GM12878 (cell line): Measurements from ENCODE around the gene TOE1. TPM values are rescaled to one million over a fixed set of nuclear protein-coding genes. Genes with fewer than 3 reads are reported as not detected.

Experiments
- BMI1 ChIP-seq: fragments of 450-650 bp; IDR thresholded peaks from 2 replicates; pipeline ENCODE4 v1.6.1; 2016; ENCODE audit warnings: mild to moderate bottlenecking, moderate library complexity, borderline replicate concordance
- CBX3 ChIP-seq: fragments of 200-600 bp; sonication (generic); IDR thresholded peaks from 2 replicates; pipeline ENCODE4 v1.6.1; 2016; ENCODE audit warnings: low read depth, borderline replicate concordance
- CBX5 ChIP-seq: sonication (generic); IDR thresholded peaks from 2 replicates; pipeline ENCODE4 v1.6.1; 2016; ENCODE audit warnings: low read depth, moderate library complexity, mild to moderate bottlenecking, inconsistent platforms
- CEBPB ChIP-seq, 2 experiments: fragments of 150-350 bp in 1 of 2; IDR thresholded peaks; 2 replicates each; pipeline ENCODE4 v1.6.1; 2012 to 2014; ENCODE audit warnings: low read depth in 2 of 2, low read length in 2 of 2, borderline replicate concordance in 1 of 2, inconsistent platforms in 1 of 2
- CHD4 ChIP-seq: fragments of 200-600 bp; sonication (generic); IDR thresholded peaks from 2 replicates; pipeline ENCODE4 v1.6.1; 2016; ENCODE audit warnings: mild to moderate bottlenecking
- DPF2 ChIP-seq: fragments of 450-650 bp; IDR thresholded peaks from 2 replicates; pipeline ENCODE4 v1.6.1; 2017; ENCODE audit warnings: mild to moderate bottlenecking
- ETV6 ChIP-seq, 2 experiments: fragments of 450-650 bp in 1 of 2; IDR thresholded peaks in 1 of 2; conservative IDR thresholded peaks in 1 of 2; 2 replicates each; pipeline ENCODE4 v1.6.1; 2014; ENCODE audit warnings: antibody characterized with exemption in 1 of 2, borderline replicate concordance in 1 of 2, low read depth in 1 of 2, mild to moderate bottlenecking in 1 of 2, moderate library complexity in 1 of 2
- EZH2 ChIP-seq: IDR thresholded peaks from 2 replicates; pipeline ENCODE4 v1.6.1; 2012; ENCODE audit warnings: low read depth, mild to moderate bottlenecking, control low read depth, inconsistent platforms, low read length, borderline replicate concordance; ENCODE audit not compliant: control insufficient read depth
- FOXK2 ChIP-seq: fragments of 450-650 bp; IDR thresholded peaks from 2 replicates; pipeline ENCODE4 v1.6.1; 2017; ENCODE audit warnings: mild to moderate bottlenecking, moderate library complexity
- HSF1 ChIP-seq: fragments of 150-350 bp; IDR thresholded peaks from 2 replicates; pipeline ENCODE4 v1.6.1; 2014; ENCODE audit warnings: mild to moderate bottlenecking, low read depth, low read length
- IKZF1 ChIP-seq: fragments of 450-650 bp; conservative IDR thresholded peaks from 2 replicates; pipeline ENCODE4 v1.6.1; 2017; ENCODE audit warnings: antibody characterized with exemption, mild to moderate bottlenecking
- NBN ChIP-seq: fragments of 450-650 bp; IDR thresholded peaks from 2 replicates; pipeline ENCODE4 v1.6.1; 2016
- NFYA ChIP-seq: IDR thresholded peaks from 2 replicates; pipeline ENCODE4 v1.6.1; 2011; ENCODE audit warnings: low read depth, mild to moderate bottlenecking, low read length, improper control_type of control experiment, borderline replicate concordance
- POLR2AphosphoS2 ChIP-seq: IDR thresholded peaks from 2 replicates; pipeline ENCODE4 v1.6.1; 2011; ENCODE audit warnings: low read depth, mild to moderate bottlenecking, low read length, improper control_type of control experiment, moderate library complexity
- POU2F2 ChIP-seq: IDR thresholded peaks from 3 replicates; pipeline ENCODE4 v1.6.1; 2011; ENCODE audit warnings: low read depth, mild to moderate bottlenecking, low read length, borderline replicate concordance
- SMAD1 ChIP-seq: fragments of 450-650 bp; IDR thresholded peaks from 2 replicates; pipeline ENCODE4 v1.6.1; 2018; ENCODE audit warnings: mild to moderate bottlenecking, low read depth; ENCODE audit not compliant: partially characterized antibody
- SMAD5 ChIP-seq: IDR thresholded peaks from 2 replicates; pipeline ENCODE4 v1.6.1; 2016; ENCODE audit warnings: antibody characterized with exemption, low read depth
- SREBF1 ChIP-seq: IDR thresholded peaks from 2 replicates; pipeline ENCODE4 v1.6.1; 2012; ENCODE audit warnings: mild to moderate bottlenecking, low read length
- SREBF2 ChIP-seq: IDR thresholded peaks from 2 replicates; pipeline ENCODE4 v1.6.1; 2012; ENCODE audit warnings: mild to moderate bottlenecking, low read length
- YBX1 ChIP-seq: fragments of 450-650 bp; IDR thresholded peaks from 2 replicates; pipeline ENCODE4 v1.6.1; 2016; ENCODE audit warnings: antibody characterized with exemption
- ZNF274 ChIP-seq: IDR thresholded peaks from one replicate; pipeline ENCODE4 v1.8.0; 2011; ENCODE audit not compliant: insufficient read length, insufficient read depth
- polyA plus RNA-seq, 11 experiments: library from polyadenylated mRNA; depleted of rRNA in 4 of 11; unstranded in 6 of 11; stranded (reverse) in 5 of 11; fragments of >200 nt; fragmentation: Nextera tagmentation in 4 of 11; fragmentation: Illumina TruSeq in 1 of 11; extraction: Ambion mirVana in 4 of 11; extraction: Trizol in 1 of 11; gene quantifications; 1 replicate in 1 of 11; 2 replicates in 10 of 11; pipeline versions ENCODE4 v1.2.1 to v1.2.3, GENCODE V29; 2011 to 2016; ENCODE audit warnings: inconsistent platforms in 2 of 11, missing spikeins in 2 of 11, low read depth in 1 of 11
- total RNA-seq, 4 experiments: library from RNA; depleted of rRNA in 3 of 4; stranded (reverse); fragments of >200 nt in 3 of 4; fragmentation: Illumina TruSeq in 1 of 4; extraction: Trizol in 1 of 4; gene quantifications; 2 replicates each; pipeline versions ENCODE4 v1.2.1 to v1.2.3, GENCODE V29; 2013 to 2021
- TF ChIP-seq, protein P1 (sequence below): fragments of 450-650 bp; IDR thresholded peaks from 2 replicates; pipeline ENCODE4 v1.6.1; 2017; ENCODE audit warnings: mild to moderate bottlenecking, low read depth, inconsistent platforms; ENCODE audit not compliant: poor library complexity, severe bottlenecking
- TF ChIP-seq, protein P2 (sequence below): fragments of 150-350 bp; IDR thresholded peaks from 2 replicates; pipeline ENCODE4 v1.6.1; 2016; ENCODE audit warnings: low read depth, low read length

The TOE1 gene
- total and polyA plus RNA-seq, 10 of the 15 experiments (the other 5 are each of a cell fraction or from before 2014, with no cell fraction given): 22.7 to 38.0 (median 33.3) TPM

- TF ChIP-seq EZH2 (no peak), BMI1 (no peak), CHD4 (no peak), NBN (peak; percentile 84), SREBF1 (no peak), SMAD1 (peak; percentile 40), POLR2AphosphoS2 (peak; percentile 50; the same call in 1 of the 2 replicates), CBX5 (no peak), DPF2 (no peak; the same call in 1 of the 2 replicates), FOXK2 (no peak), SREBF2 (no peak), SMAD5 (peak; percentile 20; the same call in 1 of the 2 replicates), POU2F2 (peak; percentile 77; the same call in 1 of the 3 replicates), ETV6 (conservative IDR thresholded peaks at IDR 0.05 in 1 of 2, IDR thresholded peaks at IDR 0.05 in 1 of 2; ENCODE audit: borderline replicate concordance in 1 of 2, low read depth in 1 of 2) (no peak; a peak in 1 of 4 replicates), IKZF1 (peak; percentile 81), CBX3 (no peak), CEBPB (IDR thresholded peaks at IDR 0.05; ENCODE audit: borderline replicate concordance in 1 of 2, low read depth in 2 of 2, low read length in 2 of 2) (no peak), NFYA (no peak), YBX1 (no peak), ZNF274 (no peak), HSF1 (no peak)
- TF ChIP-seq, protein P1, sequence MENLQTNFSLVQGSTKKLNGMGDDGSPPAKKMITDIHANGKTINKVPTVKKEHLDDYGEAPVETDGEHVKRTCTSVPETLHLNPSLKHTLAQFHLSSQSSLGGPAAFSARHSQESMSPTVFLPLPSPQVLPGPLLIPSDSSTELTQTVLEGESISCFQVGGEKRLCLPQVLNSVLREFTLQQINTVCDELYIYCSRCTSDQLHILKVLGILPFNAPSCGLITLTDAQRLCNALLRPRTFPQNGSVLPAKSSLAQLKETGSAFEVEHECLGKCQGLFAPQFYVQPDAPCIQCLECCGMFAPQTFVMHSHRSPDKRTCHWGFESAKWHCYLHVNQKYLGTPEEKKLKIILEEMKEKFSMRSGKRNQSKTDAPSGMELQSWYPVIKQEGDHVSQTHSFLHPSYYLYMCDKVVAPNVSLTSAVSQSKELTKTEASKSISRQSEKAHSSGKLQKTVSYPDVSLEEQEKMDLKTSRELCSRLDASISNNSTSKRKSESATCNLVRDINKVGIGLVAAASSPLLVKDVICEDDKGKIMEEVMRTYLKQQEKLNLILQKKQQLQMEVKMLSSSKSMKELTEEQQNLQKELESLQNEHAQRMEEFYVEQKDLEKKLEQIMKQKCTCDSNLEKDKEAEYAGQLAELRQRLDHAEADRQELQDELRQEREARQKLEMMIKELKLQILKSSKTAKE: no peak
- TF ChIP-seq, protein P2, sequence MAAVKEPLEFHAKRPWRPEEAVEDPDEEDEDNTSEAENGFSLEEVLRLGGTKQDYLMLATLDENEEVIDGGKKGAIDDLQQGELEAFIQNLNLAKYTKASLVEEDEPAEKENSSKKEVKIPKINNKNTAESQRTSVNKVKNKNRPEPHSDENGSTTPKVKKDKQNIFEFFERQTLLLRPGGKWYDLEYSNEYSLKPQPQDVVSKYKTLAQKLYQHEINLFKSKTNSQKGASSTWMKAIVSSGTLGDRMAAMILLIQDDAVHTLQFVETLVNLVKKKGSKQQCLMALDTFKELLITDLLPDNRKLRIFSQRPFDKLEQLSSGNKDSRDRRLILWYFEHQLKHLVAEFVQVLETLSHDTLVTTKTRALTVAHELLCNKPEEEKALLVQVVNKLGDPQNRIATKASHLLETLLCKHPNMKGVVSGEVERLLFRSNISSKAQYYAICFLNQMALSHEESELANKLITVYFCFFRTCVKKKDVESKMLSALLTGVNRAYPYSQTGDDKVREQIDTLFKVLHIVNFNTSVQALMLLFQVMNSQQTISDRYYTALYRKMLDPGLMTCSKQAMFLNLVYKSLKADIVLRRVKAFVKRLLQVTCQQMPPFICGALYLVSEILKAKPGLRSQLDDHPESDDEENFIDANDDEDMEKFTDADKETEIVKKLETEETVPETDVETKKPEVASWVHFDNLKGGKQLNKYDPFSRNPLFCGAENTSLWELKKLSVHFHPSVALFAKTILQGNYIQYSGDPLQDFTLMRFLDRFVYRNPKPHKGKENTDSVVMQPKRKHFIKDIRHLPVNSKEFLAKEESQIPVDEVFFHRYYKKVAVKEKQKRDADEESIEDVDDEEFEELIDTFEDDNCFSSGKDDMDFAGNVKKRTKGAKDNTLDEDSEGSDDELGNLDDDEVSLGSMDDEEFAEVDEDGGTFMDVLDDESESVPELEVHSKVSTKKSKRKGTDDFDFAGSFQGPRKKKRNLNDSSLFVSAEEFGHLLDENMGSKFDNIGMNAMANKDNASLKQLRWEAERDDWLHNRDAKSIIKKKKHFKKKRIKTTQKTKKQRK: no peak
These were observed 36.3 kb upstream of the TOE1 start (continued) for GRCh38 chr1:45303520-45304310.
